ENCODE results near the gene ELOA. TPM values are rescaled to one million over a fixed set of nuclear protein-coding genes. Genes with fewer than 3 reads are reported as not detected.

The ELOA gene
- total RNA-seq (2016; rRNA removed; fragmentation: Illumina TruSeq; extraction: Trizol) (28.5 and 36.3 TPM in 2 replicates), polyA plus RNA-seq (2011; rRNA removed) (14.2 and 14.8 TPM in 2 replicates), polyA minus RNA-seq (2011; rRNA and poly(A)+ RNA removed; ENCODE audit: low replicate concordance) (9.7 and 21.5 TPM in 2 replicates), Bru-seq, nascent RNA (percentile 80 among the genes with signal in this experiment), BruChase-seq, experiment 1, labeled RNA remaining after a 6-hour chase (percentile 94 among the genes with signal in this experiment), BruChase-seq, experiment 2, labeled RNA remaining after a 2-hour chase (percentile 95 among the genes with signal in this experiment)
- 7.3 and 7.8 TPM in 2 replicates for total RNA-seq (2016; cell fraction: cytosol; rRNA removed; fragmentation: Illumina TruSeq; extraction: Trizol; ENCODE audit: low read depth)
- total RNA-seq (2016; cell fraction: insoluble cytoplasmic fraction; rRNA removed; fragmentation: Illumina TruSeq; extraction: Trizol): 27.5 and 30.2 TPM in 2 replicates
- 23.8 and 29.0 TPM in 2 replicates for total RNA-seq (2016; cell fraction: membrane; rRNA removed; fragmentation: Illumina TruSeq; extraction: Trizol)
- 16.4 and 21.2 TPM in 2 replicates for total RNA-seq (2016; cell fraction: nucleus; rRNA removed; fragmentation: Illumina TruSeq; extraction: Trizol)
- 9.6 and 12.3 TPM in 2 replicates for polyA plus RNA-seq (2011; cell fraction: cytosol; rRNA removed)
- polyA plus RNA-seq (2011; cell fraction: nucleus; rRNA removed): 10.0 and 12.4 TPM in 2 replicates
- polyA plus RNA-seq (2012): 16.3 and 19.1 TPM in 2 replicates
- polyA plus RNA-seq (2016; cell fraction: cytosol; fragmentation: Illumina TruSeq; extraction: Trizol; ENCODE audit: low read depth): 11.2 and 13.3 TPM in 2 replicates
- 33.1 and 41.5 TPM in 2 replicates for polyA plus RNA-seq (2016; cell fraction: insoluble cytoplasmic fraction; fragmentation: Illumina TruSeq; extraction: Trizol; ENCODE audit: low read depth)
- 21.3 and 28.9 TPM in 2 replicates for polyA plus RNA-seq (2016; cell fraction: membrane; fragmentation: Illumina TruSeq; extraction: Trizol; ENCODE audit: low read depth)
- polyA plus RNA-seq (2016; cell fraction: nucleus; fragmentation: Illumina TruSeq; extraction: Trizol; ENCODE audit: insufficient read depth, low read depth): 32.1 and 36.1 TPM in 2 replicates
- polyA minus RNA-seq (2011; cell fraction: cytosol; rRNA and poly(A)+ RNA removed): 18.6 and 21.7 TPM in 2 replicates
- 12.0 and 20.3 TPM in 2 replicates for polyA minus RNA-seq (2011; cell fraction: nucleus; rRNA and poly(A)+ RNA removed)
- long read RNA-seq, experiment 1, full-length matches to known transcripts: 18 of 47 reads
- long read RNA-seq, experiment 1, partial matches to known transcripts: 29 of 47 reads
- long read RNA-seq, experiment 1, other reads (novel, unspliced or antisense): 0 of 47 reads
- long read RNA-seq, experiment 2, full-length matches to known transcripts: 18 of 56 reads
- long read RNA-seq, experiment 2, partial matches to known transcripts: 22 of 56 reads
- long read RNA-seq, experiment 2, other reads (novel, unspliced or antisense): 16 of 56 reads

DNA sequence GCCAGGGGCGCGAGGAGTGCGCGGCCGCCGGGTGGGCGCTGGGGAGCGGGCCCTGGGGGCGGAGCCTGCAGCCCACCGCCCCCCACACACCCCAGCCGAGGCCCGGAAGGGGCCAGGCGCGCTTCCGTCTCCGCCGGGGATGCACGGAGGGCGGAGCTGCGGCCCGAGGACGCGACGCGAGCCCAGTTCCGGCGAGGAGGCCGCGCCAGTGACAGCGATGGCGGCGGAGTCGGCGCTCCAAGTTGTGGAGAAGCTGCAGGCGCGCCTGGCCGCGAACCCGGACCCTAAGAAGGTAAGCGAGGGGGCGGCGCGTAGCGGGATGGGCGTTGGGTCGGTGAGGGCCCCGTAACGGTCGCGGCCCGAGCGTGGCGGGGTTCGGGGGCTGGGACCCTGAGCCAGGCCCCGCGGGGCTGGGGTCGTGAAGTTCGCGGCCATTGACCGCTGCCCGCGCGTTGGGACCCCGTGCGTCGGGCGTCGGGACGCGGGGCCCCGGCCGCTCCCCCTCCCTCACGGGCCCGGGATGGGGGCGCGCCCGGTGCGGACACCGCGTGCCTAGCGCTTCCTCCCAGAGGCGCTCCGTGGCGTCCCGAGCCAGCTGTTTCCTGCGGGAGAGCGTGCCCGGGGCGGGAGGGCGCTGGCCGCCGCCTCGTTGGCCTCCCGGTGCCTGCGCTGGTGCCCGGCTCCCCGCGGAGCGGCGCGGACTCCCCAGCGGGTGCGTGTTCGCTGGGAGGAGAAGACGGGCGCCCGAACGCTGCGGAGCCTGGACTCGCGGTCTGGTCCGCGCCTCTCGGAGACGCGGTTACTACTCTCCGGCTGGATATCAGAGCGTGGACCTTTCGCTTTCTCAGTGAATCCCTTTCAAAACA is at the start of gene ELOA:
TSS of gene ELOA (plus strand) at position 185 of the 866 bp plus-strand sequence. CDS start at position 218, 33 bp downstream.
- H3K9me3 ChIP-seq (ENCODE audit: low read length): no peaks in the 10 kb centered on the region
- H3K27me3 ChIP-seq (ENCODE audit: control insufficient read depth in 1 of 2, insufficient read depth in 2 of 2, low read length in 2 of 2): no peaks in the 10 kb centered on the region; a peak in 1 of 5 replicates
- no TSS peak for BruUV-seq (replicated peaks)
- FAIRE-seq (no peak), ATAC-seq (peak; percentile 93), DNase-seq (ENCODE audit: low spot score) (peak; percentile 35)
- peak within 1 kb of the TSS; percentile 92 for H3K4me2 ChIP-seq (ENCODE audit: low read depth, low read length)
- peaks cover 49% of the 10 kb centered on the region for H3K79me2 ChIP-seq (ENCODE audit: insufficient read depth, low read length)
- 3% methylated on average over 8 of the region's 119 CpGs for WGBS (ENCODE audit: low lambda C conversion rate)
- intact Hi-C loops (cut with micrococcal nuclease; ENCODE audit: unreplicated experiment): loop anchor here (10.0 kb wide), 1 partner anchor 189 kb away; the partner anchor contains the start of gene ID3
- peak within 1 kb of the TSS; percentile 79 for H3K27ac ChIP-seq (ENCODE audit: extremely low read length, insufficient read depth, low read length)
- ChIA-PET POLR2A (interaction anchor here (0.6 to 4.5 kb wide), 11 partner anchors 14 to 278 kb away, joined by 3 to 42 read pairs (median 4); partner anchors contain the start of genes LYPLA2, PITHD1 and RPL11), CTCF (ENCODE audit: low intra/inter-chr PET ratio, low total read pairs) (no interaction called here)
- peak within 1 kb of the TSS; percentile 81 to 98 (median 93) for H3K4me3 ChIP-seq (replicated peaks in 1 of 3; ENCODE audit: insufficient read depth in 1 of 3, low read depth in 2 of 3, low read length in 3 of 3)
- H3K4me1 ChIP-seq (ENCODE audit: insufficient read depth, low read length): peaks cover 37% of the 10 kb centered on the region
- in situ Hi-C loops (cut with HindIII; ENCODE audit: extremely low pct_ligation_motif_present, low pct_unique_long_range_greater_than_20kb): no loop called here
- no peak within 1 kb of the TSS for H2AFZ ChIP-seq (ENCODE audit: low read length)
- peaks cover 8% of the 10 kb centered on the region for H4K20me1 ChIP-seq (ENCODE audit: insufficient read depth, low read length)
- peak within 1 kb of the TSS; percentile 89 for H3K9ac ChIP-seq (ENCODE audit: insufficient read depth, low read depth, low read length)
- peaks cover 3 to 12% of the 10 kb centered on the region in 2 experiments; a peak in 2 of 5 replicates for H3K36me3 ChIP-seq (replicated peaks in 1 of 2; ENCODE audit: control insufficient read depth in 1 of 2, insufficient read depth in 2 of 2, low read length in 2 of 2)
- TF ChIP-seq TBX3 (IDR thresholded peaks at IDR 0.05; ENCODE audit: borderline replicate concordance): no peak
- no peak for TF ChIP-seq TRIM24 (CRISPR knock-in tag; IDR thresholded peaks at IDR 0.05)
- no peak for TF ChIP-seq HNF4G (IDR thresholded peaks at IDR 0.05; ENCODE audit: borderline replicate concordance, low read depth, low read length)
- 0 out of 2 replicates have a peak, but pooled peaks have one; percentile 30 for TF ChIP-seq HNF4G (CRISPR knock-in tag; IDR thresholded peaks at IDR 0.05; ENCODE audit: borderline replicate concordance, low read depth)
- TF ChIP-seq, protein P1, sequence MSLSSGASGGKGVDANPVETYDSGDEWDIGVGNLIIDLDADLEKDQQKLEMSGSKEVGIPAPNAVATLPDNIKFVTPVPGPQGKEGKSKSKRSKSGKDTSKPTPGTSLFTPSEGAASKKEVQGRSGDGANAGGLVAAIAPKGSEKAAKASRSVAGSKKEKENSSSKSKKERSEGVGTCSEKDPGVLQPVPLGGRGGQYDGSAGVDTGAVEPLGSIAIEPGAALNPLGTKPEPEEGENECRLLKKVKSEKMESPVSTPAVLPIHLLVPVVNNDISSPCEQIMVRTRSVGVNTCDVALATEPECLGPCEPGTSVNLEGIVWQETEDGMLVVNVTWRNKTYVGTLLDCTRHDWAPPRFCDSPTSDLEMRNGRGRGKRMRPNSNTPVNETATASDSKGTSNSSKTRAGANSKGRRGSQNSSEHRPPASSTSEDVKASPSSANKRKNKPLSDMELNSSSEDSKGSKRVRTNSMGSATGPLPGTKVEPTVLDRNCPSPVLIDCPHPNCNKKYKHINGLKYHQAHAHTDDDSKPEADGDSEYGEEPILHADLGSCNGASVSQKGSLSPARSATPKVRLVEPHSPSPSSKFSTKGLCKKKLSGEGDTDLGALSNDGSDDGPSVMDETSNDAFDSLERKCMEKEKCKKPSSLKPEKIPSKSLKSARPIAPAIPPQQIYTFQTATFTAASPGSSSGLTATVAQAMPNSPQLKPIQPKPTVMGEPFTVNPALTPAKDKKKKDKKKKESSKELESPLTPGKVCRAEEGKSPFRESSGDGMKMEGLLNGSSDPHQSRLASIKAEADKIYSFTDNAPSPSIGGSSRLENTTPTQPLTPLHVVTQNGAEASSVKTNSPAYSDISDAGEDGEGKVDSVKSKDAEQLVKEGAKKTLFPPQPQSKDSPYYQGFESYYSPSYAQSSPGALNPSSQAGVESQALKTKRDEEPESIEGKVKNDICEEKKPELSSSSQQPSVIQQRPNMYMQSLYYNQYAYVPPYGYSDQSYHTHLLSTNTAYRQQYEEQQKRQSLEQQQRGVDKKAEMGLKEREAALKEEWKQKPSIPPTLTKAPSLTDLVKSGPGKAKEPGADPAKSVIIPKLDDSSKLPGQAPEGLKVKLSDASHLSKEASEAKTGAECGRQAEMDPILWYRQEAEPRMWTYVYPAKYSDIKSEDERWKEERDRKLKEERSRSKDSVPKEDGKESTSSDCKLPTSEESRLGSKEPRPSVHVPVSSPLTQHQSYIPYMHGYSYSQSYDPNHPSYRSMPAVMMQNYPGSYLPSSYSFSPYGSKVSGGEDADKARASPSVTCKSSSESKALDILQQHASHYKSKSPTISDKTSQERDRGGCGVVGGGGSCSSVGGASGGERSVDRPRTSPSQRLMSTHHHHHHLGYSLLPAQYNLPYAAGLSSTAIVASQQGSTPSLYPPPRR (CRISPR knock-in tag; IDR thresholded peaks at IDR 0.05; ENCODE audit: borderline replicate concordance): 0 out of 2 replicates have a peak, but pooled peaks have one; percentile 47
- TF ChIP-seq CBX2 (IDR thresholded peaks at IDR 0.05; ENCODE audit: low read depth, low read length): no peak
- peak; percentile 30; the same call in 1 of the 2 replicates for TF ChIP-seq CBX2 (CRISPR knock-in tag; IDR thresholded peaks at IDR 0.05; ENCODE audit: low read depth)
- no peak for TF ChIP-seq NR2F2 (IDR thresholded peaks at IDR 0.05; ENCODE audit: borderline replicate concordance, low read depth)
- no peak for TF ChIP-seq ATF5 (CRISPR knock-in tag; IDR thresholded peaks at IDR 0.05; ENCODE audit: low read depth)
- TF ChIP-seq HNRNPK (IDR thresholded peaks at IDR 0.05; ENCODE audit: low read depth, low read length, poor library complexity, severe bottlenecking): peak; percentile 50
